ENCODE measurements around the gene TCERG1L. TPM values are rescaled to one million over a fixed set of nuclear protein-coding genes. Genes with fewer than 3 reads are reported as not detected.

TCERG1L gene
- total and polyA plus RNA-seq, 4 donors, result not detected

DNA sequence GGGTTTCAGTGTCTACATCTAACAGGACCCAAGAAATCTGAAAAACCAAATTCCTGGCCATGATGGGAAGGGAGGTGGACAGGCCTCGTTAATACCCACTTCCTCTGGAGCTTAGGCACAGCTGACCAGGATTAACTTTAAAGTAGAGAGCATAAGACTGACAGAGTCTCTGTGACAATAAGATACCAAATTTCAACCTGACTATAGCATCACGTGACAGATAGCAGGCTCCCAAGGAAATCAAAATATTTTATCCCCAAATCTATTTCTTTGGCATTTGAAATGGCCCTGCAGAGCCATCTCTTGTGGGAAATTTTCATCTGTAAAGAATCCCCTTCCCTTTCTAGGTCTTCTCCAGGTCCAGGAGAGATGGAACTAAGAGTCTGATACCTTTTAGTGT is 258.3 kb downstream of the TCERG1L start:
- no peak overlapping the region for H3K4me3 ChIP-seq (ENCODE audit: low read length in 2 of 2)
- WGBS, 2 donors, result 77 to 82% methylated on average over 2 of the region's 2 CpGs
- DNase-seq (no peak), ATAC-seq (ENCODE audit: low FRiP score) (no peak)
- no peak overlapping the region for H3K27ac ChIP-seq (ENCODE audit: low read depth in 1 of 2, low read length in 2 of 2)
- peaks cover 3% of the 10 kb centered on the region for H3K9me3 ChIP-seq (ENCODE audit: control insufficient read depth, low read length)
- H3K4me1 ChIP-seq (ENCODE audit: control insufficient read depth in 1 of 2, insufficient read depth in 2 of 2, low read length in 2 of 2), result no peaks in the 10 kb centered on the region
- H3K27me3 ChIP-seq (ENCODE audit: control insufficient read depth in 1 of 2, insufficient read depth in 2 of 2, low read length in 1 of 2), result no peaks in the 10 kb centered on the region
- H3K36me3 ChIP-seq (ENCODE audit: control insufficient read depth in 1 of 2, insufficient read depth in 2 of 2, low read length in 1 of 2), result no peaks in the 10 kb centered on the region
- intact Hi-C loops (cut with DNase I), result no loop called here

DNA sequence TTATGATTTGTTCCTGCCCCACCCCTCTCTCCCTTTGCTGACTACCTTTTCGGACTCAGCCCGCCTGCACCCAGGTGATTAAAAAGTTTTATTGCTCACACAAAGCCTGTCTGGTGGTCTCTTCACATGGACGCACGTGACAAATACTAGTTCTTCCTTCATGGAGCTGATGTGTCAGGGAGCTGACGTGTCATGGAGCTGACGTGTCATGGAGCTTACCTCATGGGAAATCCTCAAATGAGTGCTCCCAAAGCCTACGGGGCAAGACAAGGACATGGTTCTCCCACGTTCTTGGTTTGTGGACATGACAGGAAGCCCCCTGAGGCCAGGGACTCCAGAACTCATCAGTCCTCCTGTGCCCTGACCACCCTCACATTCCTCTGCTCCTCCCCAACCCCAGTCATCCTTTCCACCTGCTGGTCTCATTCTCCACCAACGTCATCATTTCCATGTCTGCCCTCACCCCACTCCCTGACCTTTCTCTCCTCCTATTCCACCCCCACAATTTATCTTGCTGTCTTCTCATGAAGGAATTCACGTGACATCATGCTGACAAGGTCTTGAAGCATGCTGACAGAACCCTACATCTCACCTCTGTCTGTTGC is 261.3 kb downstream of the TCERG1L start:
- Histone ChIP-seq H3K27ac (ENCODE audit: low read depth in 1 of 2, low read length in 2 of 2) (no peak overlapping the region), H3K27me3 (ENCODE audit: control insufficient read depth in 1 of 2, insufficient read depth in 2 of 2, low read length in 1 of 2) (no peaks in the 10 kb centered on the region), H3K4me3 (ENCODE audit: low read length in 2 of 2) (no peak overlapping the region), H3K9me3 (ENCODE audit: control insufficient read depth, low read length) (no peaks in the 10 kb centered on the region), H3K4me1 (ENCODE audit: control insufficient read depth in 1 of 2, insufficient read depth in 2 of 2, low read length in 2 of 2) (no peaks in the 10 kb centered on the region), H3K36me3 (ENCODE audit: control insufficient read depth in 1 of 2, insufficient read depth in 2 of 2, low read length in 1 of 2) (no peaks in the 10 kb centered on the region)
- DNase-seq (no peak), ATAC-seq (ENCODE audit: low FRiP score) (no peak)
- 80 to 82% methylated on average over 10 of the region's 10 CpGs for WGBS, 2 donors
- intact Hi-C loops (cut with DNase I), result no loop called here

DNA sequence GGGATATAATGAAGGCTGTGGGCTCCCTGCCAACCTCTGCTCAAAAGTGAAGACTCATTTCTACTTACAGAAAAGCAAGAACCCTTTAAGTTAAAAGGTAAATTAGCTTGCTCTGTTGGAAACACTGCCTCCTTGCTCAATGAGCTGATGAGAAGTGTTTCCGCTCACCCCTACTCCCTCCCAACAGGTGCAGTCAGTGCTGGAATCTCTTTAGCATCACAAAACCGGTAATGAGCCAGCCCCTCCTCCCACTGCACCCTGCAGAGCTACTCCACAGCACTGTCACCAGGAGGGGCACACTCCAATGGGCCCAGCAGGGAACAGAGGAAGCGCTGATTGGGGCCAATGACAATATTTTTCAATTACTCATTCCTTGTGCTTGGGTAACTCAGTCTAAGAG is 262.5 kb downstream of the TCERG1L start:
- H3K4me1 ChIP-seq (ENCODE audit: control insufficient read depth in 1 of 2, insufficient read depth in 2 of 2, low read length in 2 of 2), result no peaks in the 10 kb centered on the region
- 11 to 13% methylated on average over 3 of the region's 3 CpGs for WGBS, 2 donors
- H3K4me3 ChIP-seq (ENCODE audit: low read length in 2 of 2), result no peak overlapping the region
- ATAC-seq (ENCODE audit: low FRiP score), result no peak
- intact Hi-C loops (cut with DNase I), result no loop called here
- H3K27me3 ChIP-seq (ENCODE audit: control insufficient read depth in 1 of 2, insufficient read depth in 2 of 2, low read length in 1 of 2), result no peaks in the 10 kb centered on the region
- H3K9me3 ChIP-seq (ENCODE audit: control insufficient read depth, low read length), result no peaks in the 10 kb centered on the region
- no peaks in the 10 kb centered on the region for H3K36me3 ChIP-seq (ENCODE audit: control insufficient read depth in 1 of 2, insufficient read depth in 2 of 2, low read length in 1 of 2)
- DNase-seq, result no peak
- no peak overlapping the region for H3K27ac ChIP-seq (ENCODE audit: low read depth in 1 of 2, low read length in 2 of 2)

DNA sequence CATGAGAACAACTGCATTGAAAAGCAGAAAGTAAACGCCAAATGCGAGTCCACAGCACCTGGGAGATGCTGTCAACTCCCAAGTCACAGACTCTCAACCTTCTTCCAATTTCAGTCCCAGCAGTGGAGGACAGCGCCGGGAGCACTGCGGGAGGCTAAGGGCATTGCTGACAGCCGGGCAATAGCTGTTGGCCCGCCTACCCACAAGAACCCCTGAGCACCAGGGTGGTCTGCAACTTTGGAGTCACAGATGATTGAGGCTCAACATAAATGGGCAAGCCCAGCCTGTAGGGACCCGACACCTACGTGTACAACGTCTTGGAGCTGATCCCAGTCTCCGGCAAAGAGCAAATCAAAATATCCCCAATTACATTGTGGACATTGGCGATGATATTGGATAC is 262.9 kb downstream of the TCERG1L start:
- Histone ChIP-seq H3K9me3 (ENCODE audit: control insufficient read depth, low read length) (no peaks in the 10 kb centered on the region), H3K4me1 (ENCODE audit: control insufficient read depth in 1 of 2, insufficient read depth in 2 of 2, low read length in 2 of 2) (no peaks in the 10 kb centered on the region), H3K27ac (ENCODE audit: low read depth in 1 of 2, low read length in 2 of 2) (no peak overlapping the region), H3K36me3 (ENCODE audit: control insufficient read depth in 1 of 2, insufficient read depth in 2 of 2, low read length in 1 of 2) (no peaks in the 10 kb centered on the region), H3K4me3 (ENCODE audit: low read length in 2 of 2) (no peak overlapping the region), H3K27me3 (ENCODE audit: control insufficient read depth in 1 of 2, insufficient read depth in 2 of 2, low read length in 1 of 2) (no peaks in the 10 kb centered on the region)
- intact Hi-C loops (cut with DNase I), result no loop called here
- no peak for ATAC-seq (ENCODE audit: low FRiP score)
- DNase-seq, result no peak
- 11 to 16% methylated on average over 12 of the region's 12 CpGs for WGBS, 2 donors

DNA sequence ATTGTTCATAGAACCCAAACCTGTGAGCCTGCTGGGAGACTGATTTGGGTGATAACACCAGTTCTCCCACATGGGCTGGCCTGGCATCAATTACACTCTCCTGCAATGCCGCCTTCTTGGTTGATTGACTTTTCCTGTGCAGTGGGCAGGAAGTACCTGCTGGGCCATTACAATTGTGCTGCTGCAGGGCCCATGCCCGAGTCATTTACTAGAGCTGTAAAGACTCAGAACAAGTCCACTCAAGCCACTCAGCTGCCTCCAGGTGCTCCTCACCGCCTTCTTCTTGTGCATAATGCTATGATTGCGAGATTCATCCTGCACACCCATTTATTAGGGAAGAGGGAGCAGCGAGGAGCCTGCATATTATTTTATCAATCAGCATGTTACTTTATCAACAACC is 264.0 kb downstream of the TCERG1L start:
- WGBS, 2 donors, result 83 to 89% methylated on average over 5 of the region's 5 CpGs
- no peaks in the 10 kb centered on the region for H3K27me3 ChIP-seq (ENCODE audit: control insufficient read depth in 1 of 2, insufficient read depth in 2 of 2, low read length in 1 of 2)
- no peak overlapping the region for H3K4me3 ChIP-seq (ENCODE audit: low read length in 2 of 2)
- intact Hi-C loops (cut with DNase I), result no loop called here
- H3K4me1 ChIP-seq (ENCODE audit: control insufficient read depth in 1 of 2, insufficient read depth in 2 of 2, low read length in 2 of 2), result no peaks in the 10 kb centered on the region
- DNase-seq, result no peak
- ATAC-seq (ENCODE audit: low FRiP score), result no peak
- H3K36me3 ChIP-seq (ENCODE audit: control insufficient read depth in 1 of 2, insufficient read depth in 2 of 2, low read length in 1 of 2), result no peaks in the 10 kb centered on the region
- no peaks in the 10 kb centered on the region for H3K9me3 ChIP-seq (ENCODE audit: control insufficient read depth, low read length)
- no peak overlapping the region for H3K27ac ChIP-seq (ENCODE audit: low read depth in 1 of 2, low read length in 2 of 2)

DNA sequence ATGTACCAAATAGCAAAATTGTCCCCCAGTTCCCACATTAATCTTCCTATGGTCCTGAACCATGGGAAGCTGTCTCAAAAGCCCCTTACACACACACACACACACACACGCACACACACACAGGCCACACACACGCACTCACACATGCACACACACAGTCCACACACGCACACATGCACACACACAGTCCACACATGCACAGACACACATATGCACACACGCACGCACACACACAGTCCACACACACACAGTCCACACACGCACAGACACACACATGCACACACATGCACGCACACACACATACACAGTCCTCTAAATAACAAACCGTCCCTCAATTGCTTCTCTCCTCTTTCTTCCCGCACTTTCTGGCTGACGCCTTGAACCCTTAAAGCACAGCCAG is 265.3 kb downstream of the TCERG1L start:
- H3K9me3 ChIP-seq (ENCODE audit: control insufficient read depth, low read length), result peaks cover 2% of the 10 kb centered on the region
- ATAC-seq (ENCODE audit: low FRiP score) (no peak), DNase-seq (no peak)
- H3K4me3 ChIP-seq (ENCODE audit: low read length in 2 of 2), result no peak overlapping the region
- intact Hi-C loops (cut with DNase I), result no loop called here
- WGBS, 2 donors, result 72 to 79% methylated on average over 10 of the region's 10 CpGs
- no peaks in the 10 kb centered on the region for H3K36me3 ChIP-seq (ENCODE audit: control insufficient read depth in 1 of 2, insufficient read depth in 2 of 2, low read length in 1 of 2)
- no peak overlapping the region for H3K27ac ChIP-seq (ENCODE audit: low read depth in 1 of 2, low read length in 2 of 2)
- no peaks in the 10 kb centered on the region for H3K27me3 ChIP-seq (ENCODE audit: control insufficient read depth in 1 of 2, insufficient read depth in 2 of 2, low read length in 1 of 2)
- H3K4me1 ChIP-seq (ENCODE audit: control insufficient read depth in 1 of 2, insufficient read depth in 2 of 2, low read length in 2 of 2), result no peaks in the 10 kb centered on the region

DNA sequence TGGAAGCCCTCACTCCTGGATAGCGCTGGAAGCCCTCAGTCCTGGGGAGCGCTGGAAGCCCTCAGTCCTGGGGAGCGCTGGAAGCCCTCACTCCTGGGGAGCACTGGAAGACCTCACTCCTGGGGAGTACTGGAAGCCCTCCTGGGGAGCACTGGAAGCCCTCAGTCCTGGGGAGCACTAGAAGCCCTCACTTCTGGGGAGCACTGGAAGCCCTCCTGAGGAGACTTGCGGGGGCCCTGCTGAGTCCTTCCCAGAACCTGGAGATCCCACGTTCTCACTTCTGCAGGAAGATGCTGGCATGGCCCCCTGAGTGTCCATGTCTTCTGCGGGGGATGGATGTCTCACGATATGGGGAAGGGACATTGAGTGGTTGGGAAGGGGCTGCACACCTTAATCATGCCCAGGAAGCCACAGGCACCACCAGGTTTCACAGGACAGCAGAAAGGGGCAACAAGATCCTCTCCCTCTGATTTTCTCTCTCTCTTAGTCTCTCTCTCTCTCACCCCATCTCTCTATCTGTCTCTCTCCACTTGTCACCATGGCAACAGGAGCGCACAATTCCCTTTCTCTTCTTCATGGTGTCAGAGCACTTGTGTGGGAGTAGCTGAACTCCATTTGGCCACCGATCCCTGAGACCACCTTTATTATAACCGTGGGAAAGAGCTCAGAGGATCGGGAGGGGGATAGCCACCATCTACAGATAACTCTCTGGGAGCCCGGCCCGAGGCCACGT is 267.0 kb downstream of the TCERG1L start:
- H3K27me3 ChIP-seq (ENCODE audit: control insufficient read depth in 1 of 2, insufficient read depth in 2 of 2, low read length in 1 of 2), result no peaks in the 10 kb centered on the region
- H3K27ac ChIP-seq (ENCODE audit: low read depth in 1 of 2, low read length in 2 of 2), result no peak overlapping the region
- intact Hi-C loops (cut with DNase I), result no loop called here
- DNase-seq (no peak), ATAC-seq (ENCODE audit: low FRiP score) (no peak)
- 65 to 83% methylated on average over 14 of the region's 14 CpGs for WGBS, 2 donors
- H3K4me3 ChIP-seq (ENCODE audit: low read length in 2 of 2), result no peak overlapping the region
- no peaks in the 10 kb centered on the region for H3K36me3 ChIP-seq (ENCODE audit: control insufficient read depth in 1 of 2, insufficient read depth in 2 of 2, low read length in 1 of 2)
- H3K9me3 ChIP-seq (ENCODE audit: control insufficient read depth, low read length), result peaks cover 3% of the 10 kb centered on the region
- H3K4me1 ChIP-seq (ENCODE audit: control insufficient read depth in 1 of 2, insufficient read depth in 2 of 2, low read length in 2 of 2), result no peaks in the 10 kb centered on the region

DNA sequence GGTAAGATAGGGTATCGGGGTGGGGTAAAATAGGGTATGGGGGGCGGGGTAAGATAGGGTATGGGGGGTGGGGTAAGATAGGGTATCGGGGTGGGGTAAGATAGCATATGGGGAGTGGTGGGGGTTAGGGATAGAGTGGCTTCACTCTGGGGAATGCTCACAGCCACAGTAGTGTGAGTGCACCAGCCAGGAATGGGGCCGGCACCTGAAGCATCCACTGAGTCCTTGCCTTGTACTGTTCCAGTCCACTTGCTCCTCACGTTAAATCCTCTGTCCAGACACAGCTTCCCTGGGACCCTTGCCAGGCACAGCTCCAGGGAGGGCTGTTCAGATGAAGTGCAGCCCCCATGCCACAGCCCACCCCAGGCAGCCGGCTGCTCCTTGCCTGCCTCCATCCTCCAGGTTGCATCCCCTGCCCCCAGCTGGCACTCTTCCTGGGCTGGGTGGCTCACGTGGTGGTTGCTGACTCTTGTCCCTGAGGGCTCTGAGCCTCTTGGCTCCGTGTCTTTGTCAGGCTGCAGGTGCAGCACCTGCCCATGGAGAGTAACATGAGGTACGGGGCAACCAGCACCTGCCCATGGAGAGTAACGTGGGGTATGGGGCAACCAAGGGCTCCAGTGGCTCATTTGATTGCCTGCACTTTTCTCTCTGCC is 268.4 kb downstream of the TCERG1L start:
- H3K27ac ChIP-seq (ENCODE audit: low read depth in 1 of 2, low read length in 2 of 2), result no peak overlapping the region
- no peaks in the 10 kb centered on the region for H3K36me3 ChIP-seq (ENCODE audit: control insufficient read depth in 1 of 2, insufficient read depth in 2 of 2, low read length in 1 of 2)
- H3K4me1 ChIP-seq (ENCODE audit: control insufficient read depth in 1 of 2, insufficient read depth in 2 of 2, low read length in 2 of 2), result no peaks in the 10 kb centered on the region
- no peak overlapping the region for H3K4me3 ChIP-seq (ENCODE audit: low read length in 2 of 2)
- H3K9me3 ChIP-seq (ENCODE audit: control insufficient read depth, low read length), result peaks cover 3% of the 10 kb centered on the region
- WGBS, 2 donors, result 25 to 62% methylated on average over 7 to 9 of the region's 10 CpGs
- DNase-seq (no peak), ATAC-seq (ENCODE audit: low FRiP score) (peak; percentile 50)
- H3K27me3 ChIP-seq (ENCODE audit: control insufficient read depth in 1 of 2, insufficient read depth in 2 of 2, low read length in 1 of 2), result no peaks in the 10 kb centered on the region
- intact Hi-C loops (cut with DNase I), result no loop called here
